Caco-2 (cell line): ENCODE measurements around the gene LZTS2. TPM values are rescaled to one million over a fixed set of nuclear protein-coding genes. Genes with fewer than 3 reads are reported as not detected.

Experiments
- BruUV-seq: library from RNA; stranded (reverse); fragments of 400-500 nt; replicated peaks from 2 replicates; lab custom pipeline; 2021; lab: Mats Ljungman, UMichigan
- CTCF ChIA-PET: fragments of 300-600 bp; sonication (Branson Sonifier 250); formaldehyde crosslinking; loops from one replicate; lab custom pipeline; 2022; ENCODE audit warnings: antibody characterized with exemption; lab: Charles Lee
- POLR2A ChIA-PET: fragments of 300-600 bp; sonication (Branson Sonifier 250); formaldehyde crosslinking; loops from one replicate; lab custom pipeline; 2022; ENCODE audit warnings: antibody characterized with exemption; lab: Charles Lee
- DNase-seq, 2 experiments: peaks; one replicate each; pipeline versions ENCODE4 v3.0.0 to v3.0.0-alpha.2; 2020 to 2022
- H3K27me3 ChIP-seq: replicated peaks from 2 replicates; pipeline ENCODE4 v1.6.0; 2011; ENCODE audit warnings: low read length; ENCODE audit not compliant: control insufficient read depth, insufficient read depth
- H3K36me3 ChIP-seq: 2 replicates; pipeline ENCODE4 v1.5.1; 2011; ENCODE audit warnings: low read length; ENCODE audit not compliant: control insufficient read depth, insufficient read depth
- H3K4me1 ChIP-seq: fragments of 250-450 bp; sonication (Bioruptor Pico); 2 replicates; pipeline ENCODE4 v1.5.1; 2020; ENCODE audit warnings: mild to moderate bottlenecking
- H3K4me3 ChIP-seq: 2 replicates; pipeline ENCODE4 v1.5.1; 2011; ENCODE audit warnings: low read depth, mild to moderate bottlenecking, control low read depth, low read length
- H3K9me3 ChIP-seq: fragments of 250-450 bp; sonication (Bioruptor Pico); 2 replicates; pipeline ENCODE4 v1.5.1; 2020; ENCODE audit warnings: mild to moderate bottlenecking, moderate library complexity
- H3K27ac Mint-ChIP-seq: one replicate; pipeline ENCODE4 v1.8.0; 2022; ENCODE audit warnings: mixed read lengths; ENCODE audit not compliant: unreplicated experiment
- H3K27me3 Mint-ChIP-seq: one replicate; pipeline ENCODE4 v1.8.0; 2022; ENCODE audit warnings: mixed read lengths; ENCODE audit not compliant: insufficient read depth, unreplicated experiment
- H3K36me3 Mint-ChIP-seq: one replicate; pipeline ENCODE4 v1.8.0; 2022; ENCODE audit warnings: mild to moderate bottlenecking, mixed read lengths; ENCODE audit not compliant: insufficient read depth, unreplicated experiment
- H3K4me1 Mint-ChIP-seq: one replicate; pipeline ENCODE4 v1.8.0; 2022; ENCODE audit warnings: low read depth, mixed read lengths; ENCODE audit not compliant: unreplicated experiment
- H3K4me3 Mint-ChIP-seq: one replicate; pipeline ENCODE4 v1.8.0; 2022; ENCODE audit warnings: mild to moderate bottlenecking, moderate library complexity, mixed read lengths; ENCODE audit not compliant: unreplicated experiment
- H3K9me3 Mint-ChIP-seq: one replicate; pipeline ENCODE4 v1.8.0; 2022; ENCODE audit warnings: mixed read lengths; ENCODE audit not compliant: unreplicated experiment
- intact Hi-C: fragments of 100-400 bp; cut with micrococcal nuclease; formaldehyde crosslinking; loops from one replicate; pipeline ENCODE4 v1.10.0; 2022; ENCODE audit not compliant: unreplicated experiment
- total RNA-seq: library from RNA; stranded (reverse); gene quantifications from 2 replicates; pipeline ENCODE4 v1.2.3, GENCODE V29; 2022
- TF ChIP-seq, protein P1 (sequence below), 2 experiments: fragments of 200-600 bp in 1 of 2; IDR thresholded peaks; 1 replicate in 1 of 2; 2 replicates in 1 of 2; pipeline versions ENCODE4 v1.5.1 to v1.8.0; 2011 to 2022; ENCODE audit warnings: antibody characterized with exemption in 1 of 2, control low read depth in 1 of 2, inconsistent platforms in 1 of 2, low read depth in 1 of 2, low read length in 1 of 2, mild to moderate bottlenecking in 1 of 2, moderate library complexity in 1 of 2; ENCODE audit not compliant: insufficient read depth in 1 of 2, severe bottlenecking in 1 of 2, unreplicated experiment in 1 of 2

Gene LZTS2
- total RNA-seq, 1 experiment from 2014 or later = 53.3 TPM

DNA sequence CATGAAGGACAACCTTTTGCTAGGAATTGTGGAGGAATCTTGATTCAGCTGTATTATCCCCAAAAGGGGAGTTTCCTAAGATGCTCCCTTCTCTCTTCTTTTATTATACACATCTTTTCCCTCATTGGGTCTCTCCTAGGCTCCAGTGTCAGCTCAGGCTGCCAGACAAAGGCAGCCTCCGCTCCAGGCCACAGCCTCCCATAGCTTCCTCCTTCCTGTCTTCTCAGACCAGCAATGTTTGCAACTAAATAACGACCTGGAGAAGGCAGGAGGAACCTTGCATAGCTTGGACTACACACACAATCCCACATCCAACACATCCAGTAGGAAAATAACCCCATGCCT is 43.7 kb downstream of the LZTS2 start:
- Histone ChIP-seq H3K4me1 (peaks cover 24% of the 10 kb centered on the region), H3K27me3 (no peaks in the 10 kb centered on the region), H3K4me3 (peak overlapping the region; percentile 40), H3K36me3 (no peaks in the 10 kb centered on the region), H3K9me3 (no peaks in the 10 kb centered on the region)
- no peak for DNase-seq
- H3K4me1 Mint-ChIP-seq = peaks cover 14% of the 10 kb centered on the region
- H3K4me3 Mint-ChIP-seq = peak overlapping the region; percentile 92
- TF ChIP-seq, protein P1, sequence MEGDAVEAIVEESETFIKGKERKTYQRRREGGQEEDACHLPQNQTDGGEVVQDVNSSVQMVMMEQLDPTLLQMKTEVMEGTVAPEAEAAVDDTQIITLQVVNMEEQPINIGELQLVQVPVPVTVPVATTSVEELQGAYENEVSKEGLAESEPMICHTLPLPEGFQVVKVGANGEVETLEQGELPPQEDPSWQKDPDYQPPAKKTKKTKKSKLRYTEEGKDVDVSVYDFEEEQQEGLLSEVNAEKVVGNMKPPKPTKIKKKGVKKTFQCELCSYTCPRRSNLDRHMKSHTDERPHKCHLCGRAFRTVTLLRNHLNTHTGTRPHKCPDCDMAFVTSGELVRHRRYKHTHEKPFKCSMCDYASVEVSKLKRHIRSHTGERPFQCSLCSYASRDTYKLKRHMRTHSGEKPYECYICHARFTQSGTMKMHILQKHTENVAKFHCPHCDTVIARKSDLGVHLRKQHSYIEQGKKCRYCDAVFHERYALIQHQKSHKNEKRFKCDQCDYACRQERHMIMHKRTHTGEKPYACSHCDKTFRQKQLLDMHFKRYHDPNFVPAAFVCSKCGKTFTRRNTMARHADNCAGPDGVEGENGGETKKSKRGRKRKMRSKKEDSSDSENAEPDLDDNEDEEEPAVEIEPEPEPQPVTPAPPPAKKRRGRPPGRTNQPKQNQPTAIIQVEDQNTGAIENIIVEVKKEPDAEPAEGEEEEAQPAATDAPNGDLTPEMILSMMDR (IDR thresholded peaks at IDR 0.05; ENCODE audit: insufficient read depth in 1 of 2, low read depth in 1 of 2, low read length in 1 of 2, severe bottlenecking in 1 of 2, unreplicated experiment in 1 of 2) = no peak
- H3K27ac Mint-ChIP-seq = peak overlapping the region; percentile 99
- CTCF ChIA-PET = interaction anchor here (0.6 to 3.1 kb wide), 23 partner anchors 8 to 171 kb away, joined by 3 to 47 read pairs (median 4); partner anchors contain the start of genes KAZALD1, PDZD7, SFXN3 and TLX1
- no peaks in the 10 kb centered on the region for H3K36me3 Mint-ChIP-seq
- H3K27me3 Mint-ChIP-seq = no peaks in the 10 kb centered on the region
- POLR2A ChIA-PET = interaction anchor here (0.7 to 2.1 kb wide), 9 partner anchors 9 to 162 kb away, joined by 3 to 24 read pairs (median 9); partner anchors contain the start of genes KAZALD1, PDZD7 and SFXN3
- H3K9me3 Mint-ChIP-seq = no peaks in the 10 kb centered on the region
- BruUV-seq = TSS peak; percentile 92
- intact Hi-C loops = loop anchor here (1.0 kb wide), 1 partner anchor 17 kb away; no protein-coding TSS in a partner anchor

DNA sequence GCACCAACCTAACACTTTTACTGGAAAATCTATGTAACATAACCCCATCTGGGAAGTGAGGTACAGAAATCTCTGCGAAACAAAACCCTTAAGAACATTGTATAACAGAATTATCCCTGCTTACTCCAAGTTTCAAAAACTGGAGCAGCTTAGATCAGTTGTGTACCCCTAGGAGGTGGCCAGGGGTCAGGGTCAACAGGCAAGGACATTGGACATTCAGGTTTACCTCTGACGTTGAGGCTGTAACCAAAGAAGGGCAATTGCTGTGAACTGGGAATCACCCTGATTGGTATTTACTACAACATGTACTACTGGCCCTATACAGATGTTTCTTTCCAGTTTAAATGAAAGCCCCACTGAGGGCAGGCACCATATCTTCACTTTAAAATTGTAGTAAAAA is 44.5 kb downstream of the LZTS2 start:
- ChIA-PET CTCF (interaction anchor here (1.2 to 2.4 kb wide), 6 partner anchors 11 to 118 kb away, joined by 7 to 47 read pairs (median 21); partner anchors contain the start of gene KAZALD1), POLR2A (interaction anchor here (1.9 to 2.1 kb wide), 2 partner anchors 16 to 18 kb away, joined by 14 to 24 read pairs; partner anchors contain the start of gene KAZALD1)
- peaks cover 14% of the 10 kb centered on the region for H3K4me1 Mint-ChIP-seq
- no peaks in the 10 kb centered on the region for H3K9me3 Mint-ChIP-seq
- Histone ChIP-seq H3K36me3 (no peaks in the 10 kb centered on the region), H3K4me3 (no peak overlapping the region), H3K9me3 (no peaks in the 10 kb centered on the region), H3K4me1 (peaks cover 24% of the 10 kb centered on the region), H3K27me3 (no peaks in the 10 kb centered on the region)
- H3K27me3 Mint-ChIP-seq = no peaks in the 10 kb centered on the region
- H3K4me3 Mint-ChIP-seq = no peak overlapping the region
- TF ChIP-seq, protein P1 (IDR thresholded peaks at IDR 0.05; ENCODE audit: insufficient read depth in 1 of 2, low read depth in 1 of 2, low read length in 1 of 2, severe bottlenecking in 1 of 2, unreplicated experiment in 1 of 2) = no peak
- intact Hi-C loops = no loop called here
- BruUV-seq = no TSS peak
- DNase-seq = no peak
- peak overlapping the region; percentile 99 for H3K27ac Mint-ChIP-seq
- H3K36me3 Mint-ChIP-seq = no peaks in the 10 kb centered on the region

DNA sequence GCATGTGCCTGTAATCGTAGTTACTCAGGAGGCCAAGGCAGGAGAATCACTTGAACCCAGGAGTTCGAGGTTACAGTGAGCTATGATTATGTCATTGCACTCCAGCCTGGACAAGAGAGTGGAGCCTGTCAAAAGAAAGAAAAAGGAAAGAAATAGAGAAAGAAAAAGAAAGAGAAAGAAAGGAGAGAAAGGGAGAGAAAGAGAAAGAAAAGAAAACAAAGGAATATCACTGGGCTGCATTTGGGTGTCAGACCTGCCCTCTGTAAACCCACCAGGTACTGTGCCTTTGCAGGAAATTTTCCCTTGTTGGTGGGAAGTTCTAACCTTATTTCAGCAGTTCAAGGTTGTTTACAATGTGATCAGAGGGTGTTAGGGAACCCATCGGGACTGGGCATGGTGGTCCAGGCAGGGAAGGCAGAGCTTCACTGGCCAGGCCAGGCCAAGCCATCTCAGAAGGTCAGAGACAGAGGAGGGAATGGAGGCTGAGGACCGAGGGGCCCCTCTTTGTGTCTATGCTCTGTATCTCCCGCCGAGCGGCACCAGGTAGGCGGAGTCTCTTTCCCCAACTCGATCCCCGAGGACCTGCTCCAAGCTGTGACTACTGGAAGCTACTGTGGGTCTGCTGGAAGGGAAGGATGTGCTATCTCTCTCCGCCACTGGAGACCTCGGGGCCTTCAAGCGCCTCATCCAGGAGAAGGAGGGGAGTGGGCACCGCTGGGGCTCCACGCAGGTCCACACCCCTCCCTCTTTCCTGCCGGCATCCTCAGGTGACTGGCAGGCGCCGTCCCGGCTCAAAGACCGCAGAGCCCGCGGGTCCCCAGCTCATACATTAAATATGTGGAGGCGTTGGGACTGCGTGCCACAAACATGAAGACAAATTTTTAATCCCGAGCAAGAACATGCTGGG is 47.0 kb downstream of the LZTS2 start:
- ChIA-PET CTCF (interaction anchor here (0.6 to 1.3 kb wide), 3 partner anchors 9 to 427 kb away, joined by 3 to 5 read pairs (median 3); no protein-coding TSS in a partner anchor), POLR2A (interaction anchor here (1.2 kb wide), 1 partner anchor 16 kb away, joined by 3 read pairs; the partner anchor contains the start of genes PDZD7 and SFXN3)
- no peak for DNase-seq
- no peaks in the 10 kb centered on the region for H3K27me3 ChIP-seq
- no peaks in the 10 kb centered on the region for H3K27me3 Mint-ChIP-seq
- no peaks in the 10 kb centered on the region for H3K36me3 ChIP-seq
- intact Hi-C loops = no loop called here
- no peaks in the 10 kb centered on the region for H3K9me3 ChIP-seq
- H3K27ac Mint-ChIP-seq = no peak overlapping the region
- no peaks in the 10 kb centered on the region for H3K36me3 Mint-ChIP-seq
- TF ChIP-seq, protein P1 (IDR thresholded peaks at IDR 0.05; ENCODE audit: insufficient read depth in 1 of 2, low read depth in 1 of 2, low read length in 1 of 2, severe bottlenecking in 1 of 2, unreplicated experiment in 1 of 2) = no peak
- H3K4me1 ChIP-seq = peaks cover 18% of the 10 kb centered on the region
- H3K4me1 Mint-ChIP-seq = peaks cover 14% of the 10 kb centered on the region
- no peaks in the 10 kb centered on the region for H3K9me3 Mint-ChIP-seq
- H3K4me3 Mint-ChIP-seq = no peak overlapping the region
- no peak overlapping the region for H3K4me3 ChIP-seq
- no TSS peak for BruUV-seq
